ENCODE measurements around the gene MYO18B.

Gene MYO18B

DNA sequence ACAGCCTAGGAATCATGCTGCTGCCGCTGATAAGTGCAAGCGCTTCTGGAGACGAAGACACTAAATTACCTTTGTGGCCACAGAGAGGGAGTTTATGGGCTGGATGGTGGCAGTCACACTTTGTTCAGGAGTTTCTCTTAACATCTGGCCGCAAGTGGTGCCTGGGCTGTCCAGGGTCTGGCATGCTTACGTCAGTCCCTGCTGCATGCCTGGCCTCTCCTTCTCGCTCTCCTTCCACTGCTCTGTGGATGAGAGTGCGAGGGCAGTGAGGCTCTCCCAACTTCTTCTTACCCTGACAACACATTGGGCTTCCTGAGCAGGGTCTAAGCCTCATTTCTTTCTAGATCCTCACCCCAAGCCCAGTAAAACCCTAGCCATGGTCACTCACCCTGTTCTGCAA, 266.6 kb downstream of the MYO18B start:
- DNase-seq, result no peak

DNA sequence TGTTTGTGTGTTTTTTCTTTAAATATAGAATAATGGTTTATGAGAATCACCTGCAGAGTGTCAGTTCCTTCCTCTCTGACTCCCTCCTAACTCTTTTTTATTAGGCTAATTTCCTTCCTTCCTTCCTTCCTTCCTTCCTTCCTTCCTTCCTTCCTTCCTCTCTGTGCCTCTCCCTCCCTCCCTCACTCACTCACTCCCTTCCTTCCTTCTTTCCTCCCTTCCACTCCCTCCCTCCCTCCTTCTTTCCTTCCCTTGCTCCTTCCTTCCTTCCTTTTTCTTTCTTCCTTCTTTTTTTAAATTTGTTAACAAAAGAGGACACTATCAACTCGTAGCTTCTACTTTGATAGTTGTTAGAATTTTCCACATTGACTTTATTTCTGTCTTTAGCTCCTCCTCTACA, 274.9 kb downstream of the MYO18B start:
- DNase-seq, result no peak

DNA sequence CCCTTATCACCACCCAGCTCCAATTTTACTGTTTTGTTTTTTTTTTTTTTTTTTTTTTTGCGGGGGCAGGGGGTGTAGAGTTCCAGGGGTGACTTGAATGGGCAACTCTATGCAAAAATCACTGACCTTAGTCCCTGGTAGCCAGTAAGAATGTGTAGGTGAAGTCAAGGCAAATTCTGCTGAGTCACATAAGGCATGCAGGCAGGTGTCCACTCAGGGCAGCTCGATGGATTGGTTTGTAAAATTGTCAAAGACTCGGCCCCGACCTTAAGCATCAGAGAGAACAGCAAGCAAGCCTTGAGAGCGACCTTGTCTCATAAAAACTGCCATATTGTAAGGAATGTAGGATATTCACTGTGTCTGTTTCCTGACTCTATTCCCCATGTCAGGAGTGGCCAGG, 275.9 kb downstream of the MYO18B start:
- no peak for DNase-seq

DNA sequence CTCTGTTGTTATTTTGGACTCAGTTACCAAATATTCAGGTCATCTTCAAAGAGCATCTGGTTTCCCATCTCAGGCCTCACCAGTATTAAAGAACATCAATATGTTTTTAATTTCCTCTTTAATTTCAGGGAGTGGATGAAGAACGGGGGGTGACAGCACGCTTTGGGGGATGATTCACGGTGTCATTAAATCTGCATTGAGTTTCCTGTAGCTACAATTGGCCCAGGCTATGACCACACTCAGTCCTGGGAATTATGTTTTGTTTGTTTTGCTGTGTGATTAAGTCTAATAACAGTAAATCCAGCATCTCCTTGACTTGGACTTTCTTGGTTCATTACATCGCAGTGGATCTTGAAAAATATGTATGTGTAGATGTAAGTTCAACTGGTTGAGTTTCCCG, 277.6 kb downstream of the MYO18B start:
- DNase-seq, result no peak

DNA sequence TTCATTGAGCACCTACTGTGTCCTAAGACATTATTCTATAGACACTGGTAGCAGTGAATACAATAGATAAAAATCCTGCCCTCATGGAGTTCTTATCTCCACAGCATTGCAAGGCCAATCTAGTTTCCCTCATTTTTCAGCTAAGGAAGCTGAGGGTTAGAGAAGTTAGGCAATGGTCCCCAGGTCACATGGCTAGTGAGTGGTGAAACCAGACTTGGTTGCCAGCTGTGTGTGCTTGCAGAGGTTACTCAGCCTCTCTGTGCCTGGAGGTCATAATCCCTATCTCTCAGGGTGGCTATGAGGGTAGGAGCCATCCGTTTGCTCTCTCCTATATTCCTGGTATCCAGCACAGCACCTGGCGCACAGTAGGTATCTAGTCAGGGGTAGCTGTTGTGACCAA, 279.5 kb downstream of the MYO18B start:
- no peak for DNase-seq

DNA sequence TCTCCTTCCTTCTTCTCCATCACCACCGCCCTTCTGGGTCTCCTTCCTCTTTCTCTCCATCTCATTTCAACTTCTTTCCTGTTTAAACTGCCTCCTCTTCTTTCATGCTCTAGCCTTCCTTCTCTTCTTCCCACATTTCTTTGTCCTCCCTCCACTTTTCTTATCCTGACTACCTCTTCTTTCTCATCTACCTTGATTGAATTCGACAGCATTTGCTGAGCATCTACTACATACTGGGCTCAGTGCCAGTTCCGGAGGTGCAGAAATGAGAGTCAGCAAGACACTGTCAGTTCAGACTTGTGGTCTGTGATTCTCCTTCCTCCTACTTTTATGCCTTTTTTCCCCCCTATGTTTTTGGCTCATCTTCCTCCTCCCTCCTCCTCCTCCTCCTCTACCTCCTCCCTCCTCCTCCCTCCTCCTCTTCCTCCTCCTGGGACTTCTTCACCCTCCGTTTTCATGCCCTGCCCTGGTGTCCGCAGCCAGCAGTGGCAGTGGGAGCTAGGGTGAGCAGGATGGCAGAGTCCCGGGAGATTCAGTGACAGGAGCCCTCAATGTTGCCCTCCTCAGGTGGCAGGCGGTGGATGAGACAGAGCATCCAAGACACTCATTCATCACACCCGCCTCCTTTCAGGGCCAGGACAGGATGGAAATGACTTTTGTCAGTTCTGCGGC, 281.3 kb downstream of the MYO18B start:
- no peak for DNase-seq

DNA sequence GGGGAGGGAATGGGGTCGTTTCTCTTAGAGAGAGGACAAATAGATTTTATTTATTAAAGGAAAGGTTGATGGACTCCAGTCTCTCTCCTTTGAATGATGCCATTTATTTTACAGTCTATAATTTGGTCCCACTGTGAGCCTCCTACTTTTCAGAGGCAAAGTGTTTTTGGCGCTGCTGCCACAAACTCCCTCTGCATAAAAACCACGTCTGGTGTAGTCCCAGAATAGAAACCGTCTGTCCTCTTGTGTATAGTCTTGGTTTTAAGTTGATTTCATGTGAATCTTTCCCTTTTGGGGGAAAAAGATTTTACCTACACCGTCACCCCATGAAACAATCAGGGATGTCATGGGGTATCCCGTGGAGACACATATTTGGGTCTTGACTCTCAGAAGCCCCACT, 283.6 kb downstream of the MYO18B start:
- no peak for DNase-seq

DNA sequence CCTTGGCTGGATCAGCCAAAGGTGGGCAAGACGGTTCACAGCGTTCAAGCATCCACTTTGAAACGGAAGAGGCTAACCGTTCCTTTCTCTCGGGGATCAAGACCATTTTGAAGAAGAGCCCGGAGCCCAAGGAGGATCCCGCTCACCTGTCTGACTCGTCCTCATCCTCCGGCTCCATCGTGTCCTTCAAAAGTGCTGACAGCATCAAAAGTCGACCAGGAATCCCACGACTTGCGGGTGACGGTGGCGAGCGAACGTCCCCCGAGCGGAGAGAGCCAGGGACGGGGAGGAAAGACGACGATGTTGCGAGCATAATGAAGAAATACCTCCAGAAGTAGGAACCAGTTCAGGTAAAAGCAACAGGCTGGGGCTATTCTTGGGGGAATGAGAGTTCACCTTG, 285.4 kb downstream of the MYO18B start:
- DNase-seq, result no peak

DNA sequence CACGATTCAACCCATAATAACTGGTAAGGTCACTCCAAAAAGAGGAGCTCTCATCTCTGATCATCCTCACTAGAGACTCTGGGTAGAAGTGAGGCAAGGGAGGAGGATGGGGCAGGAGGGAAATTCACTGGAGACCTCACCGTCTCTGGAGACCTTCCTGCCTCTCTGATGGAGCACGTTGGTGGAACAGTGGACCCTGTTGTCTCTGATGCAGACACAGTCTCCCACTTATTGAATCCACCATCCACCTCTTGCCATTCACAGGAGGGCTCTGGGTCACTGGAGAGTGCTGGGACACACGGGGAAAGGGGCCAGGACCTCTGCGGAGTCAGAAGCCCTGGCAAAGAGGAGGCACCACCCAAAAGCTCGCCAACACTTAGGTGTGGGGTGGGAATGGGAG, 289.7 kb downstream of the MYO18B start:
- no peak for DNase-seq

DNA sequence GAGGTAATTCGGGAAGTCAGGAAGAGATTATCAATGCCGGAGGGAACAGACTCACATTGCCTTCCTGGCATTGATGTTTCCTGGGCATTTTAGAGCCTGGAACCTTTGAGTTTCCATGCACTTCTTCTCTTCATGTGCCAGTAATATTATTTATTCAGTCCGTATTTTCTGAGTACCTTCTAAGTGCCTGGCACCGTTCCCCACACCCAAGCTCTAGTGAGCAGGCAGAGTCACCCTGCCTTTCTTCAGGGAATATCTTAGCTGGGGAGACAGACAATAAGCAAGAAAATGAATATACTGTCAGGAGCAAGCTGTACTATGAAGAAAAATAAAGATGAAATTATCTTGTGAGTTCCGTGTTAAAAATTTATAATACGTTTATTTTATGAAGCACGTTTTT, 291.1 kb downstream of the MYO18B start:
- no peak for DNase-seq

DNA sequence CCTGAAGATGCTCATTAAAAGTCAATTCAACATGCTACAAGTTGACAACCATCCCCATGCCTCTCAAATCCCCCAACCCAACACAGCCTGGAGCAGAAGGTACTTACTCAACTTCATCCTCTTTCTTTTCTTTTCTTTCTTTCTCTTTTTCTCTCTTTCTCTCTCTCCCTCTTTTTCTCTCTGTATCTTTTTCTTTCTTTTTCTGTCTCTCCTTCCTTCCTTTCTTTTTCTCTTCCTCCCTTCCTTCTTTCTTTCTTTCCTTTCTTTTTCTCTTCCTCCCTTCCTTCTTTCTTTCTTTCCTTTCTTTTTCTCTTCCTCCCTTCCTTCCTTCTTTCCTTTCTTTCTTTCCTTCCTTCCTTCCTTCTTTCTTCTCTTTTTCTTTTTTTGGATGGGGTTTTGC, 291.6 kb downstream of the MYO18B start:
- no peak for DNase-seq

DNA sequence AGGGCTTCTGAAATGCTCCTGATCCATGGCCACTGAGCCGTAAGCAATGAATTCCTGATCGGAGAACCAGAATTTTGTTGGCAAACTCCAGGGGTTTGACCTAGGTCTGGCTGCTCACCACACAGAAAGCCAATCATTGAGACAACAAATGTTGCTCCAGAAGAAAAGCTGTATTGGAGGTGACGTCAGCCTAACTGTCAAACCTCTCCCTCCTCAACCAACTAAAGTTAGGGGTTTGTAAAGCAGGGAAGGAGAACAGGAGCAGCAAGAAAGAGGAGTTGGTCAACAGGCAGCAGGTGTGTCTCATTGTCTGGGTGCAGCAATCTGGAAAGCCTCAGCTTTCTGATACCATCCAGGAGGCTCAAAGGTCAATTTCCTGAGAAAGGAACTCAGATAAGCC, 293.5 kb downstream of the MYO18B start:
- no peak for DNase-seq

DNA sequence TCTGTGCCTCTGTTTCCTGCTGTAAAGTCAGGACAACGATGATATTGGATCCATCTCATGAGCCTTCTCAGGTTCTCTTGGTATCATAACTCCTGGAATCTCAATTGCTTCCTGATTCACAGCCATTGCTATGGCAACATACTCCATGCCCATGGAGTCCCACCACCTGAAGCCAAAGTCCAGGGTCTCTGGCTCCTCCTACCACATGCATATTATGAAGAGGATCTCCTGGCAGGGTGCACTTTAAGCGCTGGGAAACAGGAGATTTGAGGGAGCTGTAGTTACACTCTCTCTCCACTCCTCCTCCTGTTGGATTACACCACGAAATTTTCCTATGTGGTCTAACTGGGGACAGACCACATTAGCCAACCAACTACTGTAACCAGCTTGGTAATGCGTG, 296.4 kb downstream of the MYO18B start:
- DNase-seq, result no peak

DNA sequence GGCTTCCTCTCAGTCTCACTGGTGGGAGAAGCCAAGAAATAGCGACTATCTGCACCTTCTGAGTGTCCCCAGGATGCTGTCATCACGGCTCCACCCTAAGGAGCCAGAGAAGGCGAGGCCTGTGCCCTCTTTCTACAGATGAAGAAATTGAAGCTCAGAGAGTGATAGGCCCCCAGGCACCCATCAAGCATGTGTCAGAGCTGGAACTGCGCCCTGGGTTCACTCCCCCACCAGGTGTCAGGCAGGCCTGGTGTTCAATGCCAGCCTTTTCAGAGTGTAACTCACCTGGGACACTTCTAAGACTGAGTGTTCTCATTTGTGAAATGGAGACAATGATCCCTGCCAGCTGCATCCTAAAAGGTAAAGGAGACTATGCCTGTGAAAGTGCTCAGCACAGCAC, 299.9 kb downstream of the MYO18B start:
- no peak for DNase-seq

DNA sequence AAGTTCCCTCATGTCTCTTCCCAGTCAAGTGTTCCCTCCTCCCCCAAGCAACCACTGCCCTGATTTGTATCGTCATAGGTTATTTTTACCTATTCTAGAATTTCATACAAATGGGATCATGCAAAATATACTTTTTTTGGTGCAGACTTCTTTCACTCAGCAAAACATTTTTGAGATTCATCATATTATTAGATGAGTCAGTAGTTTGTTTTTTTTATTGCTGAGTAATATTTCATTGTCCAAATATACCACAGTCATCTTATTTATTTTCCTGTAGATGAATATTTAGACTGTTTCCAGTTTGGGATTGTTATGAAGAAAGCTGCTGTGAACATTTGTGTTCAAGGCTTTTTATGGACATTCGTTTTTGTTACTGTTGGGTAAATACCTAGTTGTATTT, 301.0 kb downstream of the MYO18B start:
- no peak for DNase-seq

DNA sequence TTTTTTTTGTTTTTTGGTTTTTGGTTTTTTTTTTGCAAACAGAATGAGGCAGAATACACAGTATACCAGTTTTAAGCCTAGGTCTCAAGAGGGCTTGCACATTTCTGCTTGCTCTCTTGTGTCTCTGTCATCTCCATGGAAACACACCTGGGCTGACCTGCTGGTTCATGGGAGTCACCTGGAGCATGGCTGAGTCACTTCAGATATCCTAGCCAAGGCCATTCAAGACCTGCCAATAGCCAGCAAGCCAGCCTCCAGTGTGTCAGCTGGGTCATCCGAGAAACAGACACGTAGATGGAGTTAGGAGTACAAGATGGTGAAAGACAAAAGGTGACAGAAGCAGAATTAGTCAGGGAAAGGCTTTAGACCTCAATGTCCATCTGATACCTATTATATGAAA, 303.1 kb downstream of the MYO18B start:
- no peak for DNase-seq

DNA sequence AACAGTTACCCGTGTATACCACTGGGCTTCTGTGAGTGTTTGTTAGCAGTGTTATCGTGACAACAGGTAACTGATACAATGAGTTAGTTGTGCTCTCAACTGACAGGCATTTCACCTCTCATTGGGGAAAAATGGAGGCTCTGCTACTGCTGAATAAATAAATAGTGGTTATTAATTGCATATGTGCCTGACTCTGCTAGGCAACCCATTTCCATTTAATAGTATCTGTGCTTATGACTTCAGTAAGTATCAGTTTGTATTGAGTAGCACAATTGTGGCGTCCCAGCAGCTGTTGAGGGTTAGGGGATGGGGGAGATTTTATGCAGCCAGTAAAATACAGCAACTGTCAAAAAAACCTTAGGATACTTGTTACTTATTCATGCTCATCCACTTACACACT, 303.9 kb downstream of the MYO18B start:
- DNase-seq, result no peak

DNA sequence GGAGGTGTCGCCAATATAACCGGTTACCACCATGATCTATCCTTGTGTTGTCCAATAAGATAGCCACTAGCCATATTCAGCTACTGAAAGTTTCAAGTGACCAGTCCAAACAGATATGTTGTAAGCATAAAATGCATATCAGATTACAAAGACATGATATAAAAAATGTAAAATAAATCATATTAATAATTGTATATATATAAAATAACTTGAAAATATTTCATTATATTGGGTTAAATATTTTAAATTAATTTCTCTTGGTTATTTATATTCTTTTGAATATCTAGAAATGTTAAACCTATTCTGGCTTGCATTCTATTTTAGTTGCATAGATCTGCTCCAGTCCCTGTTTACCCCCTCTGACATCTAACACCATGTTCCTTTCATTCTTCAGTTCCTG, 305.5 kb downstream of the MYO18B start:
- DNase-seq, result no peak

DNA sequence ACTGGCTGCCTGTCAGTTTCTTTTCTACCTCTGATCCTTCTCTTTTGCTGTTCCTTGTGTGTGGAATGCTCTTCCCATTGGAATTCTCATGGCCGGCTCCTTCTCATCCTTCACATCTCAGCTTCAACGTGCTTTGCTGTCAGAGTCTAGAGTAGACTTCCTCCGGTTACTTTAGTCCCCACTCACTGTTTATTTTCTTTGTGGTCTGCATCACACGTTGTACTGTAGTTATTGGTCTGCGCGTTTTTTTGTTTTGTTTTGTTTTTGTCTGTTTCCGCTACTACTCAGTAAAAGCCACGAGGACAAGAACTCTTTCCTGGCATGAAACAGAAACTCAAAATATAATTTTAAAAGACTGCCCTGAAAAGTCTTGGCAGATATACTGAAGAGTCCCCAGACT, 305.9 kb downstream of the MYO18B start:
- no peak for DNase-seq

DNA sequence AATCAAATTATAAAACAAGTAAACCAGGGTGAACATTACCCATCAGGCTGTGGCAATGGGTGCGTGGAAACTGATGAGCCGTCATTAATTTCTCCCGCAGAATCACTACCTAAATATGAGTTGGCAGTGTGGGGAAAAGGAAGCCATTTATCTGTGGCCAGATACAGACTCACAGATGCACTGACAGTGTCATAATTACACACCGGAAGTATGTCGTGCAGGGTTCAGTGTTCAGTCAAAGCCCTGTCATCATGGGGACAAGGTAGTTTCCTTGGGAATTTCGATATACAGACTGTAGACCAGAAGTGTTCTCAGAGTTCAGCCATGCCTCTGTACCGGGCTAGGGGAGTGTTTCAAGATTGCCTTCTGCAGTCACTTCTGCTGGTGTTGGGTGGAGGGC, 308.1 kb downstream of the MYO18B start:
- no peak for DNase-seq

DNA sequence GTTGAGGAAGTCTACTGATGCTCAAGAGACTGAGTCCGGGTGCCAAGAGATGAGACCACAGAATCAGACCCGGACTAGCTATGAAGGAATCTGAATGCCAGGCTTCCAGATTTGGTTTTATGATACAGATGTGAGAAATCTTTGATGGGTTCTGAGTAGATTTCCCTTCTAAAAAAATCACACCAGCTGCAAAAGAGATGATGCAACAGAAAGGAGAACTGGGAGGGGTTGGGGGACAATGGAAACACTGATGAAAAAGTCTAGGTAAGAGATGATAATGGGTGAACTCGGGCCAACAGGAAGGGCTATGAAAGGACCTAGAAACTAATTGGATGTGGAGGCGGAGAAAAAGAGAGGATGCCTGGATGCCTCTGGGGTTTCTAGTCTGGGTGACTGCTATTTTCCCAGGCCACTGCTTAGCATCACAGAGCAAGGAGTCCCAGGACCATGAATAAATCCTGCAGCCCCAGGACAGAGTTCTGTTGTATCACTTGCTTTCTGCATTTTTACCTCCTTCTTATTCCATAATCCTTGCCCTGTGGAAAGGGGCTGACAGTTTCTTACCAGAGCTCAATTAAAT, 311.8 kb downstream of the MYO18B start:
- no peak for DNase-seq

DNA sequence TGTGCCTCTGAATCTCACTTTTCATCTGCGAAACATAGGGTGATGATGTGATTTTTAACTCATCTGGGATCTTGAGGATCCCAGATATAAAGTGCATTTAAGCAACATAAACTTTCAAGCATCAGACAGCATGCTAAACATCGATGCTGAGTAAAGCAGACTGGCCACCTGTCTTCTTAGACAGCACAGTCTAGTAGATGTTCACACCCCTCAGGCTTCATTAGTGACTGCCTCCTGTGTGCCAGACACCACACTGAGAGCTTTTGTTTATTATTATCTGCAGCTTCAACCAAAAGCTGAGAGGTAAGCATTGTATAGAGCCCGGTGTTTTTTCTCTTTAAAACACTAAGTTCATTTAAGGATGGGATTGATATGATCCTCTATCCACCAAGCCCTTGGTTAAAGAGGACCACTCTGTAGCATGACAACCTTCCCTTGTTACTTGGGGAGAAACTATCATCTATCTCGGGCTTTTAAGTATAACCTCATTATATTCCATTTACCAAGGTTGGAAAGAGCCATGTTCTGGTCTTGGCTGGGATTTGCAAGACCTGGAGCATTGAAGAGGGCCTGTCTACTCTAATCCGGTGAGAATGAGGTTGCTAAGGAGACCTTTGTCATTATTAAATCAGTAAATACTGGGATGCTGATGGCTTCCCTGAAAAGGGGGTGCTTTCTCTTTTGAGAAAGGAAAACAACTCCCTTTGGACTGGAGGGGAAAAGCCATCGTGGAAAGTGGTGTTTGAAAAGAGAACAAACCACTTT, 313.0 kb downstream of the MYO18B start:
- no peak for DNase-seq

DNA sequence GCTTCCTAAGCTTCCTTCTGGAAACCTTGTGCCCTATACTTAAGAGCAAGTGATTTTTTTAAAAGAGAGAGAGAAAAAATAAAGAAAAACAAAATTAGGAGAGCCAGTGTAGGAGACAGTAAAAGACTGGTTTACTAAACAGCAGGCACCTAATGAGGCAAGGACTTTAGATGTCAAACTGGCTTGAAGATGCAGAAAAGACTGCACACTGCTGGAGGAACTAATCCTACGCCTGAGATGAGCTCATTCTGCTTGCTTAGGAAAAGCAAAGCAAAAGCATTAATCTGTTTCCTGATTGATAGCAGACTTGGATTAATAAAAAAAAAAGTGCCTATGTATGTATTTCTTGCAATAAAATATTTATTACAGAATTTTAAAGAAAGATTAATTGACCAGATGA, 313.7 kb downstream of the MYO18B start:
- no peak for DNase-seq

DNA sequence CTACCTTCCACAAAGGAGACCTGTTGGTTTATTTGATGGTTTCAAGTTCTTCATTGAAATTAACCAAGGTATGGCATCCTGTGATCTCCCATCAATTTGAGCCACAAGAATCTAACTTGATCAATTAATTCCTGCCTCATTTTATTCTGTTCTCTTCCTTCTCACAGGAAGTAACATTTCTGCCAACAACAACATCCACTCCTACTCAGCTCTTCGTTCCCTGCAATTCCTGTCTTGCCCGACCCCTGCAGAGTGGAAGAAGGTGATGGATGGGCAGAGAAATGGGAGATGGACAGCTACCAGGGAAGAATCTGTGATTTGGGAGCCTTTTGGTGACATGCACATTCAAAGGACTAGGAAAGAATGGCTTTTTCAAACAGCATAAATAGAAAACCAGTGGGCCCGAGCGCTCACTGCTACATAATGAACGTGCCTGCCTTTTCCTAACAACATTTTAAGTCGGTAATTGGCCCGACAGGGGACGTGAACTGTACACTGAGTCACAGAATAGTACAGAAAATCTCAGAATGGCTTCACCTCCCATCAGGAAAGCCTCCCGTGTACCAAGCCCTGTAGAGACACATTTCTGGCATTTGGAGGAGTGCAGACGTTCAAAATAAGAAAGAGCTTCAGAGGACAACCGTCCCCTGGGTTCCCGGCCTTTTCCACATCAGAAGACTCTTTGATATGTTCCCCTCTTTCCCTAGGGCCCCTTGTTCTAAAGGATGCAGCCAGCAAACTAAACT, 314.6 kb downstream of the MYO18B start:
- DNase-seq, result no peak

Data from CD4-positive, alpha-beta T cell treated with Interleukin-6 for 4 hours (primary cell).